HG02852 (cell line): ENCODE measurements around the gene SORT1.

Source experiments
- ATAC-seq: cut with Tn5 transposase; IDR thresholded peaks from one replicate; pipeline ENCODE4 v1.9.1; 2021; ENCODE audit warnings: mild to moderate bottlenecking, moderate library complexity; ENCODE audit not compliant: unreplicated experiment

Gene SORT1

DNA sequence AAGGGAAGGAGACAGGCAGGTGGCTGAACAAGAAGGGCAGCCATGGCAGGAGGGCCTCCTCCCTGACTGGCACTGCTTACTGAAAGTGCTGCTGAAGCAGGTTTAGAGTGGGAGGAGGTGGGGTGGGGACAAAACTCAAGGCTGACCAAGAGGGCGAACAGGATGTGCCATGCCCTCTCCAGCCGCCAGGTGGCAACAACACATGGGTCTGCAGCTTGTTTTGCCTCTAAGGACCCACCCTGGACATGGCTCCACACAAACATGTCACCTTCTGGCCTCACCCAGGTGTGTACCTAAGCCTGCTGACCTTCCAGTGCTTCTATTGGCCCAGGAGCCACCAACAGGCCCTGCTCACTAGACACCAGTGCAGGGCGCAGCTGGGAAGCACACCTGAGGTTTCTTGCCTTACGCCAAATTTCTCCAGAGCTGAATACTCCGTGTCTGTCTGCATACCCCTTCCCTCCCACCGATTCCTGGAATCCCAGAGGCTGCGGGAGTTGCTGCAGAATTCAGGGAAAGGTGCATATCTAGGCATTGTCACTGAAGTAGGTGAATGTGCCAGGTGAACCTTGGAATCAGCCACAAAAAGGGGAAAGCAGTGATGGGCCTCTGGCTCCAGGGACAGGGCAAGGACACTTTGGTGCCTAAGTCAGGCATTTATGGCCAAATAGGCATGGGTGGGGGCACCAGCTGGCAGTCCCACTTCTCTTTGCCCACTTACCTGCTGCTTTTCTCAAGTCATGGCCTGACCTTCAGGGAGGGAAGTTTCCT is 120.1 kb downstream of the SORT1 start:
- ATAC-seq = peak; percentile 88

DNA sequence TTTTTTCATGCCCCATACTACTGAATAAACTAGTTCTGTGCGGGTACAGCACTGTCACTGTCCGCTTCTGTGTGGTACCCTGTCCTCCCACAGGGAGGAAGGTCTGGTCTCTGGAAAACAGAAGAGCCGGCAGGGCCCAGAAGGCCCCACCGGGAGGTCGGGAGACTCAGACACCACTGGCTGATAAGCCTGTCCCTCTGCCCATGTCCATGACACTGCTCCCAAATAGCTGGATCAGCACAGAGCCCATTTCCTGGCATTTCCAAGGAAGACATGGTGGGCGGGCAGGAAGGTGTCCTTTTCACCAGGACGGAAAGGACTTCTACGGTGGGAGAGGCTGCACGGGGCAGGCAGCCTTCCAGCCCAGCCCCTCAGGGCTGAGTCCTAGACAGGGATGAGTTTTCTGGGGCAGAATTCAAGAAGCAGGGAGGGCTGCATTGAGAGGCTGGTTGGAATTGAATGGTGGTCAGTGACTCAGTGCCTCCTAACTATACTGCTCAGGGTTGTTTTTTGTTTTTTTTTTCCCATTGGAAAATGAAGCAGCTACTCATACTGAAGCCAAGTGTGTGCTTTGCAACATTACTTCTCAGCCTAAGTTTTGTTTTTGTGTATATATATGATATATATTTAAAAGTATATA is 121.9 kb downstream of the SORT1 start:
- ATAC-seq = no peak

DNA sequence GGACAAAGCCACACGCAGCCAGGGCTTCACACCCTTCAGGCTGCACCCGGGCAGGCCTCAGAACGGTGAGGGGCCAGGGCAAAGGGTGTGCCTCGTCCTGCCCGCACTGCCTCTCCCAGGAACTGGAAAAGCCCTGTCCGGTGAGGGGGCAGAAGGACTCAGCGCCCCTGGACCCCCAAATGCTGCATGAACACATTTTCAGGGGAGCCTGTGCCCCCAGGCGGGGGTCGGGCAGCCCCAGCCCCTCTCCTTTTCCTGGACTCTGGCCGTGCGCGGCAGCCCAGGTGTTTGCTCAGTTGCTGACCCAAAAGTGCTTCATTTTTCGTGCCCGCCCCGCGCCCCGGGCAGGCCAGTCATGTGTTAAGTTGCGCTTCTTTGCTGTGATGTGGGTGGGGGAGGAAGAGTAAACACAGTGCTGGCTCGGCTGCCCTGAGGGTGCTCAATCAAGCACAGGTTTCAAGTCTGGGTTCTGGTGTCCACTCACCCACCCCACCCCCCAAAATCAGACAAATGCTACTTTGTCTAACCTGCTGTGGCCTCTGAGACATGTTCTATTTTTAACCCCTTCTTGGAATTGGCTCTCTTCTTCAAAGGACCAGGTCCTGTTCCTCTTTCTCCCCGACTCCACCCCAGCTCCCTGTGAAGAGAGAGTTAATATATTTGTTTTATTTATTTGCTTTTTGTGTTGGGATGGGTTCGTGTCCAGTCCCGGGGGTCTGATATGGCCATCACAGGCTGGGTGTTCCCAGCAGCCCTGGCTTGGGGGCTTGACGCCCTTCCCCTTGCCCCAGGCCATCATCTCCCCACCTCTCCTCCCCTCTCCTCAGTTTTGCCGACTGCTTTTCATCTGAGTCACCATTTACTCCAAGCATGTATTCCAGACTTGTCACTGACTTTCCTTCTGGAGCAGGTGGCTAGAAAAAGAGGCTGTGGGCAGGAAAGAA is 122.9 kb downstream of the SORT1 start:
- ATAC-seq = no peak

DNA sequence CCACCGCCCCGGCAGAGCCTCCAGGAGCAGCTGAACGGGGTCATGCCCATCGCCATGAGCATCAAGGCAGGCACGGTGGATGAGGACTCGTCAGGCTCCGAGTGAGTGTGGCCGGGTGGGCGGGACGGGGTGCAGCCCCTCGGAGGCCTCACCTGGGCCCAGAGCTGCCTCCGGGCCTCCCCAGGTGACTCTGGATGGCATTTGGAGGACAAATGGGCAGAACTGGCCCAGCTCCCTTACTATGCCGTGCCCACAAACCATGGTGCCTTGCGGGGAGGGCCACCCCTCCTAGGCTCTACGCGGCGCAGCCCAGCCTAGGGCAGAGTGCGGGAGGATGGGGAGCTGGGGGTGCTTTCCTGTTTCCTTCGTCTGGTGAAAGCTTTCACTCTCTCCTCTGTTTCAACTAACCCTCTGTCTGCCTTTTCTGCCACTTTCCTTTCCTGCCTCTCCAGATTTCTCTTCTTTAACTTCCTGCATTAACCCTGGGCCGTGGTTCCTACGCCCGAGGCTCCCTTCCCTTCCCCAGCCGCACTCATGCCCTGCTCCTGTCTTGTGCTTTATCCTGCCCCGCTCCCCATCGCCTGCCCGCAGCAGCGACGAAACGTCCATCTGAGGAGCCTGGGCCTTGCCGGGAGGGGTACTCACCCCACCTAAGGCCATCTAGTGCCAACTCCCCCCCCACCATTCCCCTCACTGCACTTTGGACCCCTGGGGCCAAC is 124.0 kb downstream of the SORT1 start:
- no peak for ATAC-seq

DNA sequence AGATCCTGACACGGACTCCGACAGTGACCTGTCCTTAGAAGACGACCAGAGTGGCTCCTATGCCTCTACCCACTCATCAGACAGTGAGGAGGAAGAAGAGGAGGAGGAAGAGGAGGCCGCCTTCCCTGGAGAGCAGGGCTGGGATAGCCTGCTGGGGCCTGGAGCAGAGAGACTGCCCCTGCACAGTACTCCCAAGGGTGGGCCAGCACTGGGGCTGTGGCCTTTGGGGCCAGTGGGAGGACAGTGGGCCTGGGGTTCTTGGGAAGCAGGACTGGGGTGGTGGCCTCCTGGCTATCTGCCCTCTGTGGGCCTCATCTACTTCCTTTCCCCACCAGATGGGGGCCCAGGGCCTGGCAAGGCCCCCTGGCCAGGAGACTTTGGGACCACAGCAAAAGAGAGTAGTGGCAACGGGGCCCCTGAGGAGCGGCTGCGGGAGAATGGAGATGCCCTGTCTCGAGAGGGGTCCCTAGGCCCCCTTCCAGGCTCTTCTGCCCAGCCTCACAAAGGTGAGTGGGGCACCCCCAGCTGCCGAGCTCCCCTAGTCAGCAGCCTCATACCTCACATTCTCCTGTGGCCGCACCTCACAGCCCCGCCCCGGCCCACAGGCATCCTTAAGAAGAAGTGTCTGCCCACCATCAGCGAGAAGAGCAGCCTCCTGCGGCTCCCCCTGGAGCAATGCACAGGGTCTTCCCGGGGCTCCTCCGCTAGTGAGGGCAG is 124.7 kb downstream of the SORT1 start:
- no peak for ATAC-seq

DNA sequence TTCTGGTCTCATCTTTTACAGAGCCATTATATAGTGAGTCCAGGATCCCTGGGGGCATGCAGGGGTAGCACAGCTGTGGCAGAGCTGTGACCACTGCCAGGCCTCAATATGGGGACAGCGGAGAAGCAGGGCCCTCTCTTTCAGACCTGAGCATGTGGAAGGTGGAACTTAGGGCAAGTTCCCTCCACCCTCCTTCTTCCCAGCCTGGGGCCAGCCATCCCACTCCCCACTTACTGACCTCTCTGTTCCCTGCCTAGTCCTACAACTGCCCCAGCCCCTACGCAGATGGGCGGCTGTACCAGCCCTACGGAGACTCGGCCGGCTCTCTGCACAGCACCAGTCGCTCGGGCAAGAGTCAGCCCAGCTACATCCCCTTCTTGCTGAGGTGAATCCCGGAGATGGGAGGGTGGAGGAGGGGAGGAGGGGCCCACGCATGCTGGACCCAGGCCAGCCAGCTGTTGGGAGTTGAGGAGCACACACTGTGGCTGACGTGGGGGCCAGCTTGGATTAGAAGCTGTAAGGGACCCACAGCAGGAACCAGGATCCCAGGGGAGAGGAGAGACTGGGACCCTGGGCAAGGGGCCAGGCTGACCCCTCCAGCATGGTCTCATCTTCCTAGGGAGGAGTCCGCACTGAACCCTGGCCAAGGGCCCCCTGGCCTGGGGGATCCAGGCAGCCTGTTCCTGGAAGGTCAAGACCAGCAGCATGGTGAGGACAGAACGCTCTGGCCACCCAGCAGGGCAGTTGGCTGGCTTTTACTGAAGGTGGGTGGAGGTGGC is 125.5 kb downstream of the SORT1 start:
- ATAC-seq = no peak

DNA sequence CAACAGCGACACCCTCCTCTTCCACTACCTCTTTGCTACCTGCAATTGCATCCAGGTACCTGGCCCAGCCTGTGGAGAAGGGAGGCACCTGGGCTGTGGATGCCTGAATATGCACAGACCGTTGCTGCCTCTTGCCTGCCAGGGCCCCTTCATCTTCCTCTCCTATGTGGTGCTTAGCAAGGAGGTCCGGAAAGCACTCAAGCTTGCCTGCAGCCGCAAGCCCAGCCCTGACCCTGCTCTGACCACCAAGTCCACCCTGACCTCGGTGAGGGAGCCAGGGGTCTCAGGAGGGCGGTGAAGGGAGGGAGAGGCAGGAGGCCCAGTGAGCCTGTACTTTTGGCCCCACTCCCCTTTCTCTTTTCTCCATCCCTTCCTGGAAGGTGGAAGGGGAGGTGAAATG is 126.3 kb downstream of the SORT1 start:
- ATAC-seq = no peak

DNA sequence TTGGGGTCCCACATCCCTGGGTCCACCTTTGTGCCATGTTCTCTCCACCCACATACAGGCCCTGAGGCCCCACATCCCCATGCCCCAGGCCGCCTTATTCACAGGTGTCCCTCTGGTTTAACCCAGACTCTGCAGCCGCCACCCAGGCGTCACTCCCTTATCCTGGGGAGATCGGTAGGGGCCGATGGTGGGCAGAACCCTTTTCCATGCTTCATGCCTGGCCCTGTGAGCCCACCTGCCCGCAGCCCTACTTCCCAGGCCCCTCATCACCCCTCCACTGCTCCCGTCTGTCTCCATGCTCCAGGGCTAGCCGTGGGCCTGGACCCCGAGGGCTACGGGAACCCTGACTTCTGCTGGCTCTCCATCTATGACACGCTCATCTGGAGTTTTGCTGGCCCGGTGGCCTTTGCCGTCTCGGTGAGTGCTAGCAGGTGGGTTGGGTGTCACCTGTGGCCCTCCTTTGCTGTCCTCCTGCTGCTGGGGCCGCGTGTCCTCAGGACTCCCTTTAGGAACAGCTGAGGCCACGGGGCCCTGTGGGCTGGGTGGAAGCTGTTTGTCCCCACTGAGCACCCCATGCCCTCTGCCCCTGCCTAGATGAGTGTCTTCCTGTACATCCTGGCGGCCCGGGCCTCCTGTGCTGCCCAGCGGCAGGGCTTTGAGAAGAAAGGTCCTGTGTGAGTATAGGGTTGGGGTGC is 126.9 kb downstream of the SORT1 start:
- ATAC-seq = no peak

DNA sequence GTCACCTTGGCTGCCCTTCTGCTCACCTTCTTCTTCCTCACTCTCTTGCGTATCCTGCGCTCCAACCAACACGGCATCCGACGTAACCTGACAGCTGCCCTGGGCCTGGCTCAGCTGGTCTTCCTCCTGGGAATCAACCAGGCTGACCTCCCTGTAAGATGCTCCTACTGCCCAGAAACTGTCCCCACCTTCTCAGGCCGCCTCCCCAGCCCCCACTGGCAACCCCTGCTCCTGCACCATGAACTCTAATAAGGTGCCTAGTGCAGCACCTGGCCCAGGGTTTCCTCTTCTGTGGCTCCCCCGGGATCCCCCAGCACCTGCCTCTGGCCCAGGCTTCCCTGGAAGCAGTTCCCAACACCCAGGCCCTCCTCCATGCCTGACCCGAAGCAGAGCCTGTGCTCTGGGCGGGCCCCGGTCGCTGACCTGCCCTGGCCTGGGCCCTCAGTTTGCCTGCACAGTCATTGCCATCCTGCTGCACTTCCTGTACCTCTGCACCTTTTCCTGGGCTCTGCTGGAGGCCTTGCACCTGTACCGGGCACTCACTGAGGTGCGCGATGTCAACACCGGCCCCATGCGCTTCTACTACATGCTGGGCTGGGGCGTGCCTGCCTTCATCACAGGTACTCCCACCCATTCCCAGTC is 127.6 kb downstream of the SORT1 start:
- no peak for ATAC-seq

DNA sequence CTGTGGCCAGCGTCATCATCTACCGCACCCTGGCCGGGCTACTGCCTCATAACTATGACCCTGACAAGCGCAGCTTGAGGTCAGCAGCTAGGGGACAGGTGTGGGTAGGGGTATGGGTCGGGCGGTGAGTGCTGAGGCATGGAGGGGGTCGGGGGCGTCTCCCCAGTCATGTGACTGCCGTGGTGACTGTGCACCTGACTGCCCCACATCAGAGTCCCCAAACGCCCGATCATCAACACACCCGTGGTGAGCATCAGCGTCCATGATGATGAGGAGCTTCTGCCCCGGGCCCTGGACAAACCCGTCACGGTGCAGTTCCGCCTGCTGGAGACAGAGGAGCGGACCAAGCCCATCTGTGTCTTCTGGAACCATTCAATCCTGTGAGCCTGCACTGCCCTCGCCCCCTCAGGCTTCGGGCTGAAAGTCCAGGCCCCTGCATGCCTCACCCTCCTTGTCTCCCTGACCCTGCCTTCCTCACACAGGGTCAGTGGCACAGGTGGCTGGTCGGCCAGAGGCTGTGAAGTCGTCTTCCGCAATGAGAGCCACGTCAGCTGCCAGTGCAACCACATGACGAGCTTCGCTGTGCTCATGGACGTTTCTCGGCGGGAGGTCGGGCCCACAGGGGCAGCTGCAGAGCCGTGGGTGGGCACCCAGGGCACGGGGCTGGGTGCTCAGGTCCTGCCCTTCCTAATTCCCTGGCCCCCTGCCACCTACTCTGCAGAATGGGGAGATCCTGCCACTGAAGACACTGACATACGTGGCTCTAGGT is 128.3 kb downstream of the SORT1 start:
- ATAC-seq = no peak

DNA sequence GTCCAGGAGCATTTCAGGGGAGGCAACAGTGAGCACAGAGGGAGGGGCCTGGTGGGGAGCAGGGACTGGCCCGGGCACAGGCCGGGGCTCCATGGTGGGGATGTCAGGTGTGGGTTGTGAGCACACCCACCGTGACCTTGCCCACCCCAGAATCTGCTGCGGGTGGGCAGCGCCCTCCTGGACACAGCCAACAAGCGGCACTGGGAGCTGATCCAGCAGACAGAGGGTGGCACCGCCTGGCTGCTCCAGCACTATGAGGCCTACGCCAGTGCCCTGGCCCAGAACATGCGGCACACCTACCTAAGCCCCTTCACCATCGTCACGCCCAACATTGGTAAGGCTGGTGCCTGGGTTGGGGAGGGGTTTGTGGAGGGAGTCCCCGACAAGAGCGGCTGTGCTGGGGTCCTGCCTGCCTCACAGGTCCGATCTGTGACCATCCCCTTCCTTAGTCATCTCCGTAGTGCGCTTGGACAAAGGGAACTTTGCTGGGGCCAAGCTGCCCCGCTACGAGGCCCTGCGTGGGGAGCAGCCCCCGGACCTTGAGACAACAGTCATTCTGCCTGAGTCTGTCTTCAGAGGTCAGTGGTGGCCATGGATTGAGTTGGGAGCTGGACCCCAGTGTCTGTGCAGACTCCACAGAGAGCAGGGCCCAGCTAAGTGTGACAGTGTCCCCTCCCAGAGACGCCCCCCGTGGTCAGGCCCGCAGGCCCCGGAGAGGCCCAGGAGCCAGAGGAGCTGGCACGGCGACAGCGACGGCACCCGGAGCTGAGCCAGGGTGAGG is 129.1 kb downstream of the SORT1 start:
- ATAC-seq = no peak

DNA sequence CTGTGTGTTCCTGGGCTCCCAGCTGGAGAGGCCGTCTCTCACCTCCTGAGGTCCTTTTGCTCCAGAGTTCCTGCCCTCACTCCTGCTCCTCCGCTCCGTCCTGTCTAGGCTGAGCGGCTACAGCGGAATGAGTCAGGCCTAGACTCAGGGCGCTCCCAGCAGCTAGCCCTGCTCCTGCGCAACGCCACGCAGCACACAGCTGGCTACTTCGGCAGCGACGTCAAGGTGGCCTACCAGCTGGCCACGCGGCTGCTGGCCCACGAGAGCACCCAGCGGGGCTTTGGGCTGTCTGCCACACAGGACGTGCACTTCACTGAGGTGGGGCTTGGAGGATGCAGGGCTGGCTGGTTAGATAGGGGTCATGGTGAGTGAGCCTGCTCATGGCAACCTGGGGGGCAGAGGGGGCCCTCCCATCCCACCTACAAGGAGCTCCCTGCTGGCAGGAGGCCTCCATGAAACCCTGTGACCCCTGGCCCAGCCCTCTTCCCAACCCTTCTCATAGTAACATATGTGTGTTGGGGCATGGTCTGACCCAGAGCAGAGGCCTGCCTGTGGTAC is 129.9 kb downstream of the SORT1 start:
- ATAC-seq = no peak

DNA sequence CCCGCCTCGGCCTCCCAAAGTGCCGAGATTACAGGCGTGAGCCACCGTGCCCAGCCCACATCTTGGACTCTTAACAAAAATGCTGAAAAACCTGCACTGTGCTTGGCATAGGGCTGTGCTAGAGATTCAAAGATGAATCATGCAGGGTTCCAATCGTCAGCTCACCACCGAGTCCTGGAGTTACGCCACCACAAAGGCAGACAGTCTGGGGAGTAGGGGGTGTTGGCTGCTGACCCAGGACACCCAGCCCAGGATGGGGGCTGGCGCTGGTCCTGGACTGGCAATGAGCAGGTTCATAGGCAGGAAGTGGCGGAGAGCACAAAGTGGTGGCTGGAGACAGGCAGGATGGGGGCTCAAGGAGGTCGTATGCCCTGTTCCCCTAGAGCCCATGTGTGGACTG is 130.8 kb downstream of the SORT1 start:
- no peak for ATAC-seq

DNA sequence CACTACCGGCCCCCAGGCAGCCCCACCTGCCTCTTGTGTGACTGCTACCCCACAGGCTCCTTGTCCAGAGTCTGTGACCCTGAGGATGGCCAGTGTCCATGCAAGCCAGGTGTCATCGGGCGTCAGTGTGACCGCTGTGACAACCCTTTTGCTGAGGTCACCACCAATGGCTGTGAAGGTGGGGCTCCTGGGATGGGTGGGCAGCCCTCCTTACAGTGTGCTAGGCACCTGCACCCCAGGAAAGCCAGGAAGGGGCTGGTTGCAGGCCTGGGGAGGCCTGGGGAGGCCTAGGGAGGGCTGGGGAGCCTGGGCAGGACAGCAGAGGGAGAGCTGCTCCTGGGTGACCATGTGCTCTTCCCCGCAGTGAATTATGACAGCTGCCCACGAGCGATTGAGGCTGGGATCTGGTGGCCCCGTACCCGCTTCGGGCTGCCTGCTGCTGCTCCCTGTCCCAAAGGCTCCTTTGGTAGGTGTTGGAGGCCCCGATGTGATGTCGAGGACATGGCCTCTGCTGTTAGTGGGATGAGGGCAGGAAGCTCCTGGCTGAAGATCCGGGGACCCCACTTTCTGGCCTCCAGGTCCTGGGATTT is 131.9 kb downstream of the SORT1 start:
- no peak for ATAC-seq

DNA sequence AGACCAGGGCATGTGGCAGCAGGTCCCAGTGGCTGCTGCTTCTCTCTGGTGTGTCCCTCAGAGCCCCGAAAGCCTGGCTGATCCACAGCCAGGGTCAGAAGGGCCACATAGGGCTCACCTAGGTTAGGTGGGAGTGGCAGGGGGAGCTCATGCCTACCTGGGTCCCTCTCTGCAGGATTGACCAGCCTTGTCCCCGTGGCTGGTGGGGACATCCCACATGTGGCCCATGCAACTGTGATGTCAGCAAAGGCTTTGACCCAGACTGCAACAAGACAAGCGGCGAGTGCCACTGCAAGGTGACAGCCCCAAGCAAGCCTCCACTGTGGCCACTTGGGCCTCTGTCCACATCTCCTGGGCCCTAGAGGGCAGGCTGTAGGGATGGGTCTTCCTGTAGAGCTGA is 132.7 kb downstream of the SORT1 start:
- no peak for ATAC-seq

DNA sequence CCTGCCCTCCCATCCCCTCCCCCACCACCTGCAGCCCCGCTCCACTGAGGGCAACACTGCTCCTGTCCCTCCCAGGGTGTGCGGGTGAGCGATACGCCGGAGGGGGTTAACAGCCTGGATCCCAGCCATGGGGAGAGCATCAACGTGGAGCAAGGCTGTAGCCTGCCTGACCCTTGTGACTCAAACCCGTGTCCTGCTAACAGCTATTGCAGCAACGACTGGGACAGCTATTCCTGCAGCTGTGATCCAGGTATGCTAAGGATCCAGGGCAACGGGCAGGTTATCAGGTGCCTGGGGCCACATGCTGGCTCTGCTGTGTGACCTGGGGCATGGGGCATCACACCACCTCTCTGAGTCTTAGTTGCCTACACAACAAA is 133.4 kb downstream of the SORT1 start:
- no peak for ATAC-seq
